ENCODE data around the gene MOB3A.
"Not testable (repeated sequence)": the region's sequence is repeated elsewhere in the genome, so short reads cannot be mapped to it uniquely, and the experiment has no call there.

Gene MOB3A

GRCh38 chr19:2034253-2034652 lies 61.9 kb downstream of the MOB3A start:
- not testable (repeated sequence) for DNase-seq (ENCODE audit: low read depth in 2 of 2)

- no peak for DNase-seq (ENCODE audit: low read depth in 2 of 2)
Measured at GRCh38 chr19:2033825-2034159, 62.3 kb downstream of the MOB3A start.

- DNase-seq (ENCODE audit: low read depth in 2 of 2) = no peak
Measured at GRCh38 chr19:2033115-2033824, 62.9 kb downstream of the MOB3A start.

GRCh38 chr19:2032296-2032941 lies 63.7 kb downstream of the MOB3A start:
- no peak for DNase-seq (ENCODE audit: low read depth in 2 of 2)

- no peak for DNase-seq (ENCODE audit: low read depth in 2 of 2)
Measured at GRCh38 chr19:2027361-2027760, 68.8 kb downstream of the MOB3A start.

- DNase-seq (ENCODE audit: low read depth in 2 of 2) = no peak
Measured at GRCh38 chr19:2026770-2027169, 69.4 kb downstream of the MOB3A start.

- DNase-seq (ENCODE audit: low read depth in 2 of 2) = no peak
Measured at GRCh38 chr19:2022289-2022688, 73.8 kb downstream of the MOB3A start.

GRCh38 chr19:2021453-2022140 lies 74.5 kb downstream of the MOB3A start:
- no peak for DNase-seq (ENCODE audit: low read depth in 2 of 2)
